ENCODE results near the gene RHEB. TPM values are rescaled to one million over a fixed set of nuclear protein-coding genes. Genes with fewer than 3 reads are reported as not detected.

Gene RHEB
- total RNA-seq, 1 experiment from 2014 or later = 114 TPM

- Histone ChIP-seq H2BK12ac (ENCODE audit: insufficient read length, low read depth, low read length) (no peak overlapping the region), H4K5ac (ENCODE audit: insufficient read length, low read depth, low read length) (no peak overlapping the region), H3K23me2 (ENCODE audit: insufficient read length, low read depth, low read length, poor library complexity, severe bottlenecking) (no peaks in the 10 kb centered on the region), H2BK5ac (ENCODE audit: insufficient read length, low read length) (no peak overlapping the region), H3K79me2 (ENCODE audit: insufficient read depth, low read length) (no peaks in the 10 kb centered on the region), H4K91ac (ENCODE audit: insufficient read length, low read depth, low read length) (no peak overlapping the region), H3K79me1 (ENCODE audit: insufficient read depth, low read depth, low read length, poor library complexity, severe bottlenecking) (no peaks in the 10 kb centered on the region), H3K9me3 (ENCODE audit: control insufficient read depth, low read depth, low read length) (no peaks in the 10 kb centered on the region), H2AFZ (ENCODE audit: low read length) (no peak overlapping the region), H3K56ac (ENCODE audit: insufficient read length, low read depth, low read length) (no peak overlapping the region), H2BK120ac (ENCODE audit: low read depth, low read length, poor library complexity, severe bottlenecking) (no peak overlapping the region), H3K4me2 (ENCODE audit: insufficient read depth, insufficient read length, low read length) (no peak overlapping the region), H4K20me1 (ENCODE audit: control insufficient read depth, insufficient read depth, insufficient read length) (no peaks in the 10 kb centered on the region), H3K14ac (ENCODE audit: insufficient read depth, low read length) (no peak overlapping the region; the same call in 1 of the 2 replicates), H3K27ac (ENCODE audit: insufficient read length, low read depth, low read length) (no peak overlapping the region), H3K9ac (ENCODE audit: extremely low read depth, insufficient read length, low read length) (no peak overlapping the region), H4K8ac (replicated peaks; ENCODE audit: insufficient read length, low read depth, low read length) (no peak overlapping the region), H3T11ph (ENCODE audit: low read length) (no peak overlapping the region), H3K4me1 (ENCODE audit: insufficient read depth, low read length) (peaks cover 8% of the 10 kb centered on the region; the same call in 1 of the 2 replicates), H2BK15ac (ENCODE audit: low read depth, low read length) (no peak overlapping the region), H3K18ac (ENCODE audit: insufficient read length, low read depth, low read length) (no peak overlapping the region), H2AK5ac (ENCODE audit: insufficient read length, low read length) (no peak overlapping the region), H3K4ac (ENCODE audit: low read depth, low read length) (no peak overlapping the region), H3K23ac (ENCODE audit: insufficient read length, low read depth, low read length) (no peak overlapping the region), H3K27me3 (ENCODE audit: insufficient read depth, low read length) (no peaks in the 10 kb centered on the region), H2BK20ac (ENCODE audit: low read depth, low read length, poor library complexity, severe bottlenecking) (no peak overlapping the region)
- no peak for TF ChIP-seq CTCF (conservative IDR thresholded peaks at IDR 0.05)
- Mint-ChIP-seq H3K9me3 (peaks cover 14% of the 10 kb centered on the region in 2 experiments), H3K4me3 (no peak overlapping the region), H3K36me3 (ENCODE audit: insufficient read depth in 1 of 3, low read depth in 3 of 3) (peaks cover 6 to 16% (median 10%) of the 10 kb centered on the region in 3 experiments), H3K27me3 (ENCODE audit: low read depth) (peaks cover 13% of the 10 kb centered on the region; the same call in 1 of the 2 replicates), H3K27ac (peak overlapping the region in 2 of 3 experiments; percentile 7 to 82; a peak in 4 of 7 replicates), H3K4me1 (peaks cover 72 to 73% of the 10 kb centered on the region in 2 experiments)
- peak; percentile 28 for DNase-seq
- WGBS (ENCODE audit: extremely low coverage, insufficient read length, low lambda C conversion rate) = no CpG with 5 or more reads among the region's 5 CpGs
Measured at GRCh38 chr7:151456276-151456675, 63.4 kb downstream of the RHEB start.

Measured in H9 (cell line).